GM18507 (cell line): ENCODE data around the gene SMARCE1.

Source experiments
- DNase-seq: peaks from one replicate; pipeline ENCODE4 v3.0.0; 2011; ENCODE audit warnings: low read depth; ENCODE audit not compliant: insufficient read length; ENCODE audit errors: extremely low spot score
- FAIRE-seq: peaks from 2 replicates; lab custom pipeline; 2011; peaks lifted over from hg19 to GRCh38; lab: Jason Lieb, UNC

SMARCE1 gene

GRCh38 chr17:40647624-40648383 lies at the start of gene SMARCE1:
Gene SMARCE1, minus strand, starts transcription at chr17:40647818. Its CDS starts 2,016 bp downstream, at chr17:40645802.
- peak; percentile 85 for FAIRE-seq
- DNase-seq = peak; percentile 51

GRCh38 chr17:40697297-40697696 lies 49.7 kb upstream of the SMARCE1 start:
- no peak for DNase-seq
- FAIRE-seq = no peak

GRCh38 chr17:40696651-40697072 lies 49.0 kb upstream of the SMARCE1 start:
- FAIRE-seq = no peak

GRCh38 chr17:40695874-40696472 lies 48.4 kb upstream of the SMARCE1 start:
- no peak for FAIRE-seq

More at GRCh38 chr17:40696651-40697072, 49.0 kb upstream of the SMARCE1 start:
- no peak for DNase-seq

GRCh38 chr17:40694584-40694983 lies 47.0 kb upstream of the SMARCE1 start:
- no peak for FAIRE-seq
- DNase-seq = no peak

More at GRCh38 chr17:40695874-40696472, 48.4 kb upstream of the SMARCE1 start:
- no peak for DNase-seq

GRCh38 chr17:40687106-40687505 lies 39.5 kb upstream of the SMARCE1 start:
- no peak for FAIRE-seq

GRCh38 chr17:40686192-40686591 lies 38.6 kb upstream of the SMARCE1 start:
- no peak for FAIRE-seq
- no peak for DNase-seq

More at GRCh38 chr17:40687106-40687505, 39.5 kb upstream of the SMARCE1 start:
- no peak for DNase-seq

GRCh38 chr17:40680998-40681397 lies 33.4 kb upstream of the SMARCE1 start:
- no peak for DNase-seq
- no peak for FAIRE-seq

- no peak for DNase-seq
- FAIRE-seq = no peak
Observed at GRCh38 chr17:40679523-40679907, 31.9 kb upstream of the SMARCE1 start.

- DNase-seq = no peak
- FAIRE-seq = no peak
Observed at GRCh38 chr17:40678902-40679522, 31.4 kb upstream of the SMARCE1 start.

- FAIRE-seq (no peak), DNase-seq (no peak)
Observed at GRCh38 chr17:40675905-40676304, 28.3 kb upstream of the SMARCE1 start.

- FAIRE-seq (no peak), DNase-seq (no peak)
Observed at GRCh38 chr17:40672654-40673053, 25.0 kb upstream of the SMARCE1 start.

- FAIRE-seq = no peak
- no peak for DNase-seq
Observed at GRCh38 chr17:40671282-40671681, 23.7 kb upstream of the SMARCE1 start.

GRCh38 chr17:40666331-40666730 lies 18.7 kb upstream of the SMARCE1 start:
- no peak for FAIRE-seq

GRCh38 chr17:40664582-40665333 lies 17.1 kb upstream of the SMARCE1 start, which contains the start of gene KRT222:
Gene KRT222, minus strand, starts transcription at chr17:40665177. Its CDS starts 78 bp downstream, at chr17:40665099.
- DNase-seq (no peak), FAIRE-seq (no peak)

More at GRCh38 chr17:40666331-40666730, 18.7 kb upstream of the SMARCE1 start:
- DNase-seq = no peak

GRCh38 chr17:40663252-40663651 lies 15.6 kb upstream of the SMARCE1 start:
- DNase-seq (no peak), FAIRE-seq (no peak)

- DNase-seq (no peak), FAIRE-seq (no peak)
Observed at GRCh38 chr17:40659911-40660310, 12.3 kb upstream of the SMARCE1 start.

- FAIRE-seq = no peak
- DNase-seq = no peak
Observed at GRCh38 chr17:40658396-40658795, 10.8 kb upstream of the SMARCE1 start.

- FAIRE-seq = no peak
Observed at GRCh38 chr17:40651939-40652338, 4.3 kb upstream of the SMARCE1 start.

More at GRCh38 chr17:40651939-40652338, 4.3 kb upstream of the SMARCE1 start:
- DNase-seq = no peak
